Activated CD4-positive, alpha-beta memory T cell treated with anti-CD3 and anti-CD28 coated beads for 36 hours (primary cell): ENCODE results near the gene PDP2. TPM values are rescaled to one million over a fixed set of nuclear protein-coding genes. Genes with fewer than 3 reads are reported as not detected.

ENCODE experiments used
- CTCF ChIA-PET: fragments of 350-600 bp; sonication (Branson Sonifier 250); formaldehyde crosslinking; loops from one replicate; lab custom pipeline; 2021; ENCODE audit warnings: antibody characterized with exemption, inconsistent platforms; lab: Charles Lee
- POLR2A ChIA-PET: fragments of 350-600 bp; sonication (Branson Sonifier 250); formaldehyde crosslinking; loops from one replicate; lab custom pipeline; 2021; ENCODE audit warnings: antibody characterized with exemption; lab: Charles Lee
- DNase-seq: peaks from one replicate; pipeline ENCODE4 v3.0.0-alpha.2; 2020
- H3K27ac Mint-ChIP-seq: one replicate; pipeline ENCODE4 v1.8.0; 2021; ENCODE audit warnings: mixed read lengths
- H3K27me3 Mint-ChIP-seq: one replicate; pipeline ENCODE4 v1.8.0; 2021; ENCODE audit warnings: mixed read lengths
- H3K36me3 Mint-ChIP-seq: one replicate; pipeline ENCODE4 v1.8.0; 2021; ENCODE audit warnings: mixed read lengths
- H3K4me1 Mint-ChIP-seq: one replicate; pipeline ENCODE4 v1.8.0; 2021; ENCODE audit warnings: low read depth, mixed read lengths
- H3K4me3 Mint-ChIP-seq: one replicate; pipeline ENCODE4 v1.8.0; 2021; ENCODE audit warnings: mild to moderate bottlenecking, mixed read lengths
- H3K9me3 Mint-ChIP-seq: one replicate; pipeline ENCODE4 v1.8.0; 2021; ENCODE audit warnings: mixed read lengths
- intact Hi-C: fragments of 100-400 bp; cut with micrococcal nuclease; formaldehyde crosslinking; loops from one replicate; pipeline ENCODE4 v1.15.1; 2023
- total RNA-seq, 2 experiments: library from RNA; stranded (reverse); gene quantifications; one replicate each; pipeline ENCODE4 v1.2.3, GENCODE V29; 2021

PDP2 gene
- total RNA-seq, 2 experiments from 2014 or later, result 42.4 to 45.5 TPM

GRCh38 chr16:66886914-66887313 is 6.6 kb downstream of the PDP2 start:
- Mint-ChIP-seq H3K4me1 (peaks cover 45% of the 10 kb centered on the region), H3K9me3 (no peaks in the 10 kb centered on the region), H3K36me3 (peaks cover 43% of the 10 kb centered on the region), H3K27ac (no peak overlapping the region), H3K4me3 (no peak overlapping the region), H3K27me3 (no peaks in the 10 kb centered on the region)
- CTCF ChIA-PET, result interaction anchor here (1.2 to 2.8 kb wide), 2 partner anchors 20 to 56 kb away, joined by 3 to 14 read pairs; partner anchors contain the start of gene NAE1
- intact Hi-C loops, result no loop called here
- no peak for DNase-seq
- POLR2A ChIA-PET, result no interaction called here

DNA sequence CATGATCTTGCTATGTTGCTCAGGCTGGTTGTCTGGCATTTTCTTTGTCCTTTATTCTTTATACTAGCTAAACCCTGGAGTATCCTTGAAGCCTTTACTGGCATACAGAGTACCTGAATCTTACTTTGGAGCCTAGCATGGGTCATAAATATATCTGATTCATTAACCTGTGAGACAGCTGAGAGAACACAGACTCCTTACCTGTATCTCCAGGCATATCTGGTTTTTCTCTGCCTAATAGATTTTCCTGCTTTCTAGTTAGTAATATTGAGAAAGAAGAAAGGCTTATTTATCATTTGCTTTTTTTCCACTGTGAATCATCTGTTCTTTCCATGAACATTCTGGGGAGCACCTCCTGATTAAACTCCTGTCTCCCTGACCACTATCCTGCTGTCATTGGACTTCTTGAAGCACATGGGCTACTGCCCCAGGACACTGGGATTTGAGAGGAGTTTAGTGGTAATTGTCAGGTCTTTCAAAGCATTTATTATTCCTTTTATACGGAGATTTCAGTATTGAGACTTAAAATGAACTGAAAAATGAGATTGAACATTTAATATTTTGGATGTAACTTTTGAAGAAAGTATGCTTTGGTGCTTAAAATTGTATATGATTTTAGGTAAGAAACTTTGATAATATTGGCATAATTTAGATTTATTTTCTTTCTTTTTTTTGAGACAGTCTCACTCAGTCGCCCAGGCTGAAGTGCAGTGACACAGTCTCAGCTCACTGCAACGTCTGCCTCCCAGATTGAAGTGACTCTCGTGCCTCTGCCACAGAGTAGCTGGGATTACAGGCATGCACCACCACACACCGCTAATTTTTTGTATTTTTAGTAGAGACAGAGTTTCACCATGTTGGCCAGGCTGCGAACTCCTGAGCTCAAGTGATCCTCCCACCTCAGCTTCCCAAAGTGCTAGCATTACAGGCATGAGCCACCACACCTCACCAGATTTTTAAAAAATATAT is 8.6 kb downstream of the PDP2 start:
- Mint-ChIP-seq H3K36me3 (peaks cover 40% of the 10 kb centered on the region), H3K4me3 (no peak overlapping the region), H3K9me3 (no peaks in the 10 kb centered on the region), H3K4me1 (peaks cover 47% of the 10 kb centered on the region), H3K27me3 (no peaks in the 10 kb centered on the region), H3K27ac (no peak overlapping the region)
- no peak for DNase-seq
- POLR2A ChIA-PET, result interaction anchor here (1.0 kb wide), 1 partner anchor 16 kb away, joined by 3 read pairs; no protein-coding TSS in a partner anchor
- CTCF ChIA-PET, result interaction anchor here (0.9 kb wide), 1 partner anchor 39 kb away, joined by 3 read pairs; no protein-coding TSS in a partner anchor
- intact Hi-C loops, result no loop called here

DNA sequence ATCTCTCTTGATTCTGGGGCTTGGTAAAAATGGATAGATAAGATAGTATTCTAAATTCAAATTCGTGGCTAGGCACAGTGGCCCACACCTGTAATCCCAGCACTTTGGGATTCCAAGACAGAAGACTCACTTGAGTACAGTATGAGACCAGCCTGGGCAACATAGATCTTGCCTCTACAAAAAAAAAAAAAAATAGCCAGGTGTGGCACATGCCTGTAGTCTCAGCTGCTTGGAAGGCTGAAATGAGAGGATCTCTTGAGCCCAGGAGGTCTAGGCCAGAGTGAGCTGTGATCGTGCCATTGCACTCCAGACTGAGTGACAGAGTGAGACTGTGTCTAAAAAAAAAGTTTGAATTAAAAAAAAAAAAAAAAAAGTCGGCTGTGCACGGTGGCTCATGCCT is 9.3 kb downstream of the PDP2 start:
- no peak overlapping the region for H3K27ac Mint-ChIP-seq
- intact Hi-C loops, result no loop called here
- POLR2A ChIA-PET, result interaction anchor here (1.0 kb wide), 1 partner anchor 42 kb away, joined by 3 read pairs; no protein-coding TSS in a partner anchor

GRCh38 chr16:66890799-66891198 is 10.5 kb downstream of the PDP2 start:
- no peaks in the 10 kb centered on the region for H3K9me3 Mint-ChIP-seq
- intact Hi-C loops, result no loop called here
- POLR2A ChIA-PET, result interaction anchor here (0.6 to 0.8 kb wide), 2 partner anchors 42 to 355 kb away, joined by 3 read pairs; no protein-coding TSS in a partner anchor
- CTCF ChIA-PET, result interaction anchor here (0.6 to 2.1 kb wide), 3 partner anchors 17 to 82 kb away, joined by 3 to 6 read pairs (median 4); no protein-coding TSS in a partner anchor
- peaks cover 38% of the 10 kb centered on the region for H3K4me1 Mint-ChIP-seq
- DNase-seq, result no peak
- H3K4me3 Mint-ChIP-seq, result no peak overlapping the region
- no peak overlapping the region for H3K27ac Mint-ChIP-seq
- H3K36me3 Mint-ChIP-seq, result peaks cover 23% of the 10 kb centered on the region
- H3K27me3 Mint-ChIP-seq, result no peaks in the 10 kb centered on the region

More for the DNA sequence above, 9.3 kb downstream of the PDP2 start:
- Mint-ChIP-seq H3K4me3 (no peak overlapping the region), H3K9me3 (no peaks in the 10 kb centered on the region), H3K4me1 (peaks cover 47% of the 10 kb centered on the region), H3K36me3 (peaks cover 35% of the 10 kb centered on the region), H3K27me3 (no peaks in the 10 kb centered on the region)
- CTCF ChIA-PET, result interaction anchor here (0.6 kb wide), 1 partner anchor 162 kb away, joined by 3 read pairs; no protein-coding TSS in a partner anchor
- DNase-seq, result no peak

DNA sequence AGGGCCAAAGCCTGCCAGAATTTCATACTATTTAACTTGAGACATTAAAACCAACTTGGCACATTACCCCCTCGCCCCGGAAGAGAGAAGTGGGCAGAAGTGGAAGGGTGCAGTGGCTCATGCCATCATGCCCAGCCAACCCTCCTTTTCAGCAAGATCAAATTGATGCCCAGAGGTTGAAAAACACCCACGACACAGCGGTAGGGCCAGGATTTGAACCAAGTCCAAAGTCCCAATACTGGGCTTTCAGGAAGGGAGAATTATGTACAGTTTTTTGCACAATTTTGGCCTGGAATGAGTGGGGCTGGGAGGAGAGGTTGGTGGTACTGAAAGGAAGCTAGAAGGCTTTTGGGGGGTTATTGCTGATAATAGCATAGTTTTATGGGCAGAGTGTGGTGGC is 11.0 kb downstream of the PDP2 start:
- no peaks in the 10 kb centered on the region for H3K9me3 Mint-ChIP-seq
- peaks cover 22% of the 10 kb centered on the region for H3K36me3 Mint-ChIP-seq
- intact Hi-C loops, result no loop called here
- no peak for DNase-seq
- POLR2A ChIA-PET, result no interaction called here
- no peak overlapping the region for H3K4me3 Mint-ChIP-seq
- CTCF ChIA-PET, result interaction anchor here (0.9 to 2.9 kb wide), 3 partner anchors 10 to 24 kb away, joined by 3 to 15 read pairs (median 6); partner anchors contain the start of gene PDP2
- no peaks in the 10 kb centered on the region for H3K27me3 Mint-ChIP-seq
- H3K27ac Mint-ChIP-seq, result no peak overlapping the region
- H3K4me1 Mint-ChIP-seq, result peaks cover 34% of the 10 kb centered on the region

DNA sequence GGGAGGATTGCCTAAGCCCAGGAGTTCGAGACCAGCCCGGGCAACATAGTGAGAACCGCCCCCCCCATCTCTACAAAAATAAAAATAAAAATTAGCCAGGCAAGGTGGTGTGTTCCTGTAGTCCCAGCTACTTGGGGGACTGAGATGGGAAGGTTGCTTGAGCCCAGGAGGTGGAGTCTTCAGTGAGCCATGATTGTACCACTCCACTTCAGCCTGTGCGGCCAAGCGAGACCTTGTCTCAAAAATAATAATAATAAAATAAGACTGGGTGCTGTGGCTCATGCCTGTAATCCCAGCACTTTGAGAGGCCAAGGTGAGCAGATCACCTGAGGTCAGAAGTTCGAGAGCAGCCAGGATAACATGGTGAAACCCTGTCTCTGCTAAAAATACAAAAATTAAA is 11.5 kb downstream of the PDP2 start:
- Mint-ChIP-seq H3K9me3 (no peaks in the 10 kb centered on the region), H3K36me3 (peaks cover 19% of the 10 kb centered on the region), H3K4me3 (no peak overlapping the region), H3K27me3 (no peaks in the 10 kb centered on the region), H3K27ac (no peak overlapping the region), H3K4me1 (peaks cover 29% of the 10 kb centered on the region)
- no peak for DNase-seq
- intact Hi-C loops, result no loop called here
- POLR2A ChIA-PET, result interaction anchor here (0.7 kb wide), 1 partner anchor 11 kb away, joined by 3 read pairs; no protein-coding TSS in a partner anchor
- CTCF ChIA-PET, result interaction anchor here (1.4 to 2.9 kb wide), 3 partner anchors 11 to 24 kb away, joined by 5 to 15 read pairs (median 6); partner anchors contain the start of gene PDP2

DNA sequence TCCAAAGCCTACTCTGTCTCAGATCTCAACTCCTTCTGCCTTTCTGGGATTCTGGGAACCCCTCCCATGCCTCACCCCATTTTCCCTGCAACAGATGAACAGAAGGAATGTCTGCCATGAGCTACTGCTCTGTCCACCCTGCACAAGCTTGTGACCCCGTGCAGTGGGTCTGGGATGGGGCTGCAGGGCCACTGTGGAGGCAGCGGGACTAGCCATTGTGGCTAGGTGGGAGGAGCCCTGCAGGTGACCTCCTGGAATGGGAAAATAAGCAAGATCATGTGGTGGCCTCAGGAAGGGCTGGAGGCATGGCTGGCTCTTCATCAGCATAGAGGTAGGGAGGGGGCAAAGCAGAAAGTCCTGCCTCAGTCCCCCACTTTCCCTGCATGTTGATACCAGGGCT is 13.7 kb downstream of the PDP2 start:
- Mint-ChIP-seq H3K27me3 (no peaks in the 10 kb centered on the region), H3K36me3 (peaks cover 6% of the 10 kb centered on the region), H3K4me3 (no peak overlapping the region), H3K27ac (no peak overlapping the region), H3K4me1 (peaks cover 10% of the 10 kb centered on the region), H3K9me3 (no peaks in the 10 kb centered on the region)
- ChIA-PET CTCF (interaction anchor here (1.0 to 4.4 kb wide), 8 partner anchors 12 to 64 kb away, joined by 3 to 33 read pairs (median 12); partner anchors contain the start of genes NAE1, PDP2 and RRAD), POLR2A (interaction anchor here (0.8 kb wide), 1 partner anchor 238 kb away, joined by 3 read pairs; no protein-coding TSS in a partner anchor)
- intact Hi-C loops, result loop anchor here (2.0 kb wide), 2 partner anchors 35 to 53 kb away; no protein-coding TSS in a partner anchor
- no peak for DNase-seq

- peaks cover 8% of the 10 kb centered on the region for H3K4me1 Mint-ChIP-seq
- no peak overlapping the region for H3K27ac Mint-ChIP-seq
- ChIA-PET CTCF (interaction anchor here (0.8 to 4.4 kb wide), 20 partner anchors 9 to 332 kb away, joined by 3 to 33 read pairs (median 4); partner anchors contain the start of genes CES3, CIAO2B, NAE1 and RRAD), POLR2A (interaction anchor here (0.6 to 1.4 kb wide), 3 partner anchors 34 to 51 kb away, joined by 3 to 5 read pairs (median 4); no protein-coding TSS in a partner anchor)
- peaks cover 2% of the 10 kb centered on the region for H3K36me3 Mint-ChIP-seq
- H3K27me3 Mint-ChIP-seq, result no peaks in the 10 kb centered on the region
- peak; percentile 75 for DNase-seq
- no peak overlapping the region for H3K4me3 Mint-ChIP-seq
- intact Hi-C loops, result loop anchor here (2.0 kb wide), 2 partner anchors 34 to 52 kb away; no protein-coding TSS in a partner anchor
- H3K9me3 Mint-ChIP-seq, result no peaks in the 10 kb centered on the region
These were observed 14.8 kb downstream of the PDP2 start for GRCh38 chr16:66894948-66895688.

DNA sequence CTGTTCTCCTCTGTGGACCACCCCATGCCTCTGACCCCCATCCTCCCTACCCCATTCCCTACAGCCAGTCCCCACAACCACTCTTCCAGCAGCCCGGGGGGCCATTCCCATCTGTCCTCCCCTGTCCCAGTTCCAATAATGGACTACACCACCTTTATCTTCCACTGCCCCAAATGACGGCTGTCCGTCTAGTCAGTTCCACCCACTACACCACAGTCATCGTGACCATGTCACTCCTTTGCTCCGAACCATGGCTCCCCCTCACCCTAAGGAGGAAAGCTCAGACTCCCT is 15.3 kb downstream of the PDP2 start:
- Mint-ChIP-seq H3K4me1 (peaks cover 8% of the 10 kb centered on the region), H3K4me3 (no peak overlapping the region), H3K27ac (no peak overlapping the region), H3K36me3 (peaks cover 2% of the 10 kb centered on the region), H3K9me3 (no peaks in the 10 kb centered on the region), H3K27me3 (no peaks in the 10 kb centered on the region)
- ChIA-PET CTCF (interaction anchor here (1.0 to 4.4 kb wide), 16 partner anchors 9 to 331 kb away, joined by 3 to 33 read pairs (median 6); partner anchors contain the start of genes CES3, CIAO2B, NAE1 and RRAD), POLR2A (interaction anchor here (1.2 to 1.4 kb wide), 2 partner anchors 33 to 51 kb away, joined by 3 to 5 read pairs; no protein-coding TSS in a partner anchor)
- DNase-seq, result no peak
- intact Hi-C loops, result loop anchor here (2.0 kb wide), 2 partner anchors 33 to 51 kb away; no protein-coding TSS in a partner anchor

- ChIA-PET CTCF (interaction anchor here (1.0 to 4.4 kb wide), 10 partner anchors 9 to 140 kb away, joined by 3 to 33 read pairs (median 10); partner anchors contain the start of genes CES3, CIAO2B, NAE1 and RRAD), POLR2A (interaction anchor here (1.2 to 1.4 kb wide), 2 partner anchors 33 to 50 kb away, joined by 3 to 5 read pairs; no protein-coding TSS in a partner anchor)
- no peak overlapping the region for H3K27ac Mint-ChIP-seq
- H3K36me3 Mint-ChIP-seq, result peaks cover 2% of the 10 kb centered on the region
- peaks cover 8% of the 10 kb centered on the region for H3K4me1 Mint-ChIP-seq
- intact Hi-C loops, result loop anchor here (2.0 kb wide), 2 partner anchors 33 to 51 kb away; no protein-coding TSS in a partner anchor
- no peaks in the 10 kb centered on the region for H3K9me3 Mint-ChIP-seq
- DNase-seq, result no peak
- H3K4me3 Mint-ChIP-seq, result no peak overlapping the region
- no peaks in the 10 kb centered on the region for H3K27me3 Mint-ChIP-seq
These were observed 15.7 kb downstream of the PDP2 start for GRCh38 chr16:66895999-66896398.
